Measurements from ENCODE around the gene ADAM23. TPM values are rescaled to one million over a fixed set of nuclear protein-coding genes. Genes with fewer than 3 reads are reported as not detected.

Gene ADAM23
- polyA plus RNA-seq, 2 of the 4 experiments (the other 2 are of a cell fraction), result 6.1 to 7.8 TPM

- H3K4me3 ChIP-seq, result no peak overlapping the region
- no peaks in the 10 kb centered on the region for H3K9me3 ChIP-seq
- no peak for DNase-seq (ENCODE audit: low read depth in 1 of 2, low spot score in 1 of 2)
- no peak for FAIRE-seq
- CTCF ChIA-PET, result interaction anchor here (1.0 kb wide), 1 partner anchor 9 kb away, joined by 3 read pairs; no protein-coding TSS in a partner anchor
- POLR2A ChIA-PET, result no interaction called here
- 53% methylated on average over 7 of the region's 7 CpGs for WGBS (ENCODE audit: missing lambda C conversion rate)
- ATAC-seq, result no peak
- no peak overlapping the region for H3K27ac ChIP-seq
- no peaks in the 10 kb centered on the region for H3K4me1 ChIP-seq
- TF ChIP-seq HES2 (IDR thresholded peaks at IDR 0.05) (no peak), ATOH8 (CRISPR knock-in tag; IDR thresholded peaks at IDR 0.05; ENCODE audit: low read depth) (no peak), FOSB (CRISPR knock-in tag; IDR thresholded peaks at IDR 0.05) (no peak), HOXA7 (CRISPR knock-in tag; IDR thresholded peaks at IDR 0.05) (no peak)
- no peak overlapping the region for H3K4me2 ChIP-seq
Measured at GRCh38 chr2:206488053-206488452, 44.7 kb downstream of the ADAM23 start.

GRCh38 chr2:206488623-206489022, 45.3 kb downstream of the ADAM23 start:
- FAIRE-seq (no peak), ATAC-seq (no peak), DNase-seq (ENCODE audit: low read depth in 1 of 2, low spot score in 1 of 2) (no peak)
- ChIA-PET CTCF (interaction anchor here (1.0 kb wide), 1 partner anchor 9 kb away, joined by 3 read pairs; no protein-coding TSS in a partner anchor), POLR2A (no interaction called here)
- Histone ChIP-seq H3K4me2 (no peak overlapping the region), H3K4me1 (no peaks in the 10 kb centered on the region), H3K4me3 (no peak overlapping the region), H3K9me3 (no peaks in the 10 kb centered on the region), H3K27ac (no peak overlapping the region)
- 89% methylated on average over 1 of the region's 1 CpG for WGBS (ENCODE audit: missing lambda C conversion rate)
- TF ChIP-seq CBX2 (IDR thresholded peaks at IDR 0.05; ENCODE audit: borderline replicate concordance, low read depth) (no peak), NPAS2 (CRISPR knock-in tag; IDR thresholded peaks at IDR 0.05; ENCODE audit: borderline replicate concordance) (no peak), GATA3 (IDR thresholded peaks at IDR 0.05; ENCODE audit: borderline replicate concordance) (no peak), HOXB5 (CRISPR knock-in tag; IDR thresholded peaks at IDR 0.05) (no peak), EP300 (IDR thresholded peaks at IDR 0.05) (no peak), CTCF (IDR thresholded peaks at IDR 0.05) (no peak), MAZ (IDR thresholded peaks at IDR 0.05; ENCODE audit: borderline replicate concordance, low read depth, low read length) (no peak), POLR2A (IDR thresholded peaks at IDR 0.05; ENCODE audit: low read length) (no peak), JUN (IDR thresholded peaks at IDR 0.05) (no peak), BCL3 (IDR thresholded peaks at IDR 0.05) (no peak), ZSCAN20 (CRISPR knock-in tag; IDR thresholded peaks at IDR 0.05) (no peak), FOXS1 (CRISPR knock-in tag; IDR thresholded peaks at IDR 0.05) (no peak), ZNF302 (CRISPR knock-in tag; IDR thresholded peaks at IDR 0.05) (no peak), KDM1A (IDR thresholded peaks at IDR 0.05; ENCODE audit: low read depth) (no peak), HOXB13 (CRISPR knock-in tag; IDR thresholded peaks at IDR 0.05; ENCODE audit: low read depth) (no peak), CHD2 (IDR thresholded peaks at IDR 0.05; ENCODE audit: low read length, partially characterized antibody) (no peak), HOXA7 (CRISPR knock-in tag; IDR thresholded peaks at IDR 0.05) (no peak), EHMT2 (IDR thresholded peaks at IDR 0.05; ENCODE audit: low read depth) (no peak), RCOR1 (IDR thresholded peaks at IDR 0.05; ENCODE audit: low read depth, low read length) (no peak), ATOH8 (CRISPR knock-in tag; IDR thresholded peaks at IDR 0.05; ENCODE audit: low read depth) (no peak)

Data from A549 (cell line).